Measurements from ENCODE around the gene PDE4B. TPM values are rescaled to one million over a fixed set of nuclear protein-coding genes. Genes with fewer than 3 reads are reported as not detected.

The PDE4B gene
- total and polyA plus RNA-seq, 10 of the 15 experiments (the other 5 are each of a cell fraction or from before 2014, with no cell fraction given), result 3.0 to 13.2 (median 5.7) TPM

DNA sequence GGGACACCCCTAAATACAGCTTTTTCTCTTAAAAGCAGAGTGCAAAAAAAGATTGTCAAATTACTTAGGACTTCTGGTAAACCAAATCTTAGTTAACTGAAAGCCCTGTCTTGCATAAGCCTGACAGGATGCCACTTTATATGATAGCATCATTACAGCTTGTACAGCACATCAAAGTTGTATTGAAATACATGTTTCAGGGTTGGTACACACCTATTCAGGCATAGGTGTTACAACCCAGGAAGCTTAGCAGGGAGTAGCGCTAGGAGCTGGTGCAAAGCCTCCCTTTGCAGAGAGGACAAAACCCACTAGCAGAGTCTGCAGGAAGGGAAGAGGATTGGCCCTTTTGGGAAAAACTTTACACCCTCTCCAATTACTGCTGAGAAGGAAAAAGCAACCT is 482.4 kb downstream of the PDE4B start:
- H3K4me3 ChIP-seq, result no peak overlapping the region
- POLR2A ChIA-PET, result interaction anchor here (1.1 to 1.9 kb wide), 5 partner anchors 11 to 75 kb away, joined by 4 to 9 read pairs (median 5); no protein-coding TSS in a partner anchor
- no peaks in the 10 kb centered on the region for H3K36me3 ChIP-seq (ENCODE audit: control insufficient read depth in 2 of 2, insufficient read depth in 2 of 2, low read length in 1 of 2)
- TF ChIP-seq, protein P1, sequence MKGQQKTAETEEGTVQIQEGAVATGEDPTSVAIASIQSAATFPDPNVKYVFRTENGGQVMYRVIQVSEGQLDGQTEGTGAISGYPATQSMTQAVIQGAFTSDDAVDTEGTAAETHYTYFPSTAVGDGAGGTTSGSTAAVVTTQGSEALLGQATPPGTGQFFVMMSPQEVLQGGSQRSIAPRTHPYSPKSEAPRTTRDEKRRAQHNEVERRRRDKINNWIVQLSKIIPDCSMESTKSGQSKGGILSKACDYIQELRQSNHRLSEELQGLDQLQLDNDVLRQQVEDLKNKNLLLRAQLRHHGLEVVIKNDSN (IDR thresholded peaks at IDR 0.05; ENCODE audit: borderline replicate concordance, extremely low read length, insufficient read depth, low read depth, low read length), result no peak
- TF ChIP-seq, protein P2, sequence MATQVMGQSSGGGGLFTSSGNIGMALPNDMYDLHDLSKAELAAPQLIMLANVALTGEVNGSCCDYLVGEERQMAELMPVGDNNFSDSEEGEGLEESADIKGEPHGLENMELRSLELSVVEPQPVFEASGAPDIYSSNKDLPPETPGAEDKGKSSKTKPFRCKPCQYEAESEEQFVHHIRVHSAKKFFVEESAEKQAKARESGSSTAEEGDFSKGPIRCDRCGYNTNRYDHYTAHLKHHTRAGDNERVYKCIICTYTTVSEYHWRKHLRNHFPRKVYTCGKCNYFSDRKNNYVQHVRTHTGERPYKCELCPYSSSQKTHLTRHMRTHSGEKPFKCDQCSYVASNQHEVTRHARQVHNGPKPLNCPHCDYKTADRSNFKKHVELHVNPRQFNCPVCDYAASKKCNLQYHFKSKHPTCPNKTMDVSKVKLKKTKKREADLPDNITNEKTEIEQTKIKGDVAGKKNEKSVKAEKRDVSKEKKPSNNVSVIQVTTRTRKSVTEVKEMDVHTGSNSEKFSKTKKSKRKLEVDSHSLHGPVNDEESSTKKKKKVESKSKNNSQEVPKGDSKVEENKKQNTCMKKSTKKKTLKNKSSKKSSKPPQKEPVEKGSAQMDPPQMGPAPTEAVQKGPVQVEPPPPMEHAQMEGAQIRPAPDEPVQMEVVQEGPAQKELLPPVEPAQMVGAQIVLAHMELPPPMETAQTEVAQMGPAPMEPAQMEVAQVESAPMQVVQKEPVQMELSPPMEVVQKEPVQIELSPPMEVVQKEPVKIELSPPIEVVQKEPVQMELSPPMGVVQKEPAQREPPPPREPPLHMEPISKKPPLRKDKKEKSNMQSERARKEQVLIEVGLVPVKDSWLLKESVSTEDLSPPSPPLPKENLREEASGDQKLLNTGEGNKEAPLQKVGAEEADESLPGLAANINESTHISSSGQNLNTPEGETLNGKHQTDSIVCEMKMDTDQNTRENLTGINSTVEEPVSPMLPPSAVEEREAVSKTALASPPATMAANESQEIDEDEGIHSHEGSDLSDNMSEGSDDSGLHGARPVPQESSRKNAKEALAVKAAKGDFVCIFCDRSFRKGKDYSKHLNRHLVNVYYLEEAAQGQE (IDR thresholded peaks at IDR 0.05; ENCODE audit: low read depth, low read length), result no peak
- TF ChIP-seq DPF2 (IDR thresholded peaks at IDR 0.05) (no peak), EP300 (IDR thresholded peaks at IDR 0.05; ENCODE audit: borderline replicate concordance in 1 of 2, control insufficient read depth in 1 of 2, low read depth in 2 of 2, low read length in 2 of 2) (no peak), RELA (IDR thresholded peaks at IDR 0.05; ENCODE audit: borderline replicate concordance, partially characterized antibody) (no peak), CHD4 (IDR thresholded peaks at IDR 0.05) (no peak), RUNX3 (IDR thresholded peaks at IDR 0.05; ENCODE audit: low read length) (no peak), RB1 (IDR thresholded peaks at IDR 0.05; ENCODE audit: borderline replicate concordance) (no peak), BRCA1 (IDR thresholded peaks at IDR 0.05; ENCODE audit: low read depth, low read length) (no peak), CHD1 (IDR thresholded peaks at IDR 0.05; ENCODE audit: low read depth, low read length) (no peak), BCL11A (IDR thresholded peaks at IDR 0.05; ENCODE audit: low read depth, low read length) (no peak), EED (IDR thresholded peaks at IDR 0.05; ENCODE audit: low read depth) (no peak), LARP7 (IDR thresholded peaks at IDR 0.05) (no peak)
- TF ChIP-seq, protein P3, sequence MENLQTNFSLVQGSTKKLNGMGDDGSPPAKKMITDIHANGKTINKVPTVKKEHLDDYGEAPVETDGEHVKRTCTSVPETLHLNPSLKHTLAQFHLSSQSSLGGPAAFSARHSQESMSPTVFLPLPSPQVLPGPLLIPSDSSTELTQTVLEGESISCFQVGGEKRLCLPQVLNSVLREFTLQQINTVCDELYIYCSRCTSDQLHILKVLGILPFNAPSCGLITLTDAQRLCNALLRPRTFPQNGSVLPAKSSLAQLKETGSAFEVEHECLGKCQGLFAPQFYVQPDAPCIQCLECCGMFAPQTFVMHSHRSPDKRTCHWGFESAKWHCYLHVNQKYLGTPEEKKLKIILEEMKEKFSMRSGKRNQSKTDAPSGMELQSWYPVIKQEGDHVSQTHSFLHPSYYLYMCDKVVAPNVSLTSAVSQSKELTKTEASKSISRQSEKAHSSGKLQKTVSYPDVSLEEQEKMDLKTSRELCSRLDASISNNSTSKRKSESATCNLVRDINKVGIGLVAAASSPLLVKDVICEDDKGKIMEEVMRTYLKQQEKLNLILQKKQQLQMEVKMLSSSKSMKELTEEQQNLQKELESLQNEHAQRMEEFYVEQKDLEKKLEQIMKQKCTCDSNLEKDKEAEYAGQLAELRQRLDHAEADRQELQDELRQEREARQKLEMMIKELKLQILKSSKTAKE (IDR thresholded peaks at IDR 0.05; ENCODE audit: low read depth, poor library complexity, severe bottlenecking), result no peak
- TF ChIP-seq, protein P4, sequence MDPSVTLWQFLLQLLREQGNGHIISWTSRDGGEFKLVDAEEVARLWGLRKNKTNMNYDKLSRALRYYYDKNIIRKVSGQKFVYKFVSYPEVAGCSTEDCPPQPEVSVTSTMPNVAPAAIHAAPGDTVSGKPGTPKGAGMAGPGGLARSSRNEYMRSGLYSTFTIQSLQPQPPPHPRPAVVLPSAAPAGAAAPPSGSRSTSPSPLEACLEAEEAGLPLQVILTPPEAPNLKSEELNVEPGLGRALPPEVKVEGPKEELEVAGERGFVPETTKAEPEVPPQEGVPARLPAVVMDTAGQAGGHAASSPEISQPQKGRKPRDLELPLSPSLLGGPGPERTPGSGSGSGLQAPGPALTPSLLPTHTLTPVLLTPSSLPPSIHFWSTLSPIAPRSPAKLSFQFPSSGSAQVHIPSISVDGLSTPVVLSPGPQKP (IDR thresholded peaks at IDR 0.05; ENCODE audit: low read depth, low read length), result no peak
- TF ChIP-seq, protein P5, sequence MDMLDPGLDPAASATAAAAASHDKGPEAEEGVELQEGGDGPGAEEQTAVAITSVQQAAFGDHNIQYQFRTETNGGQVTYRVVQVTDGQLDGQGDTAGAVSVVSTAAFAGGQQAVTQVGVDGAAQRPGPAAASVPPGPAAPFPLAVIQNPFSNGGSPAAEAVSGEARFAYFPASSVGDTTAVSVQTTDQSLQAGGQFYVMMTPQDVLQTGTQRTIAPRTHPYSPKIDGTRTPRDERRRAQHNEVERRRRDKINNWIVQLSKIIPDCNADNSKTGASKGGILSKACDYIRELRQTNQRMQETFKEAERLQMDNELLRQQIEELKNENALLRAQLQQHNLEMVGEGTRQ (IDR thresholded peaks at IDR 0.05; ENCODE audit: borderline replicate concordance, low read depth, low read length), result no peak

More for the DNA sequence above, 482.4 kb downstream of the PDE4B start:
- ATAC-seq, result peak; percentile 15; the same call in 2 of the 3 replicates
- Histone ChIP-seq H3K9ac (ENCODE audit: control insufficient read depth, insufficient read depth, low read length) (no peak overlapping the region), H3K79me2 (ENCODE audit: control insufficient read depth, insufficient read depth, low read length) (no peaks in the 10 kb centered on the region), H3K27ac (ENCODE audit: control insufficient read depth, insufficient read depth) (no peak overlapping the region), H3K4me1 (ENCODE audit: control insufficient read depth, insufficient read depth, low read length) (peaks cover 51% of the 10 kb centered on the region), H2AFZ (ENCODE audit: control insufficient read depth, low read depth, low read length) (no peak overlapping the region), H3K9me3 (replicated peaks; ENCODE audit: control insufficient read depth, insufficient read depth, low read length) (no peaks in the 10 kb centered on the region), H4K20me1 (ENCODE audit: control insufficient read depth, insufficient read depth) (no peaks in the 10 kb centered on the region), H3K4me2 (ENCODE audit: control insufficient read depth, insufficient read depth) (no peak overlapping the region), H3K27me3 (replicated peaks in 1 of 2; ENCODE audit: control insufficient read depth in 2 of 2, insufficient read depth in 2 of 2, low read length in 1 of 2) (no peaks in the 10 kb centered on the region)
- DNase-seq (ENCODE audit: low read depth, low spot score), result no peak
- no peak for FAIRE-seq
- intact Hi-C loops (cut with micrococcal nuclease; ENCODE audit: unreplicated experiment) (loop anchor here (10.0 kb wide), 1 partner anchor 660 kb away; no protein-coding TSS in a partner anchor), in situ Hi-C loops (cut with MboI) (loop anchor here (25.0 kb wide), 2 partner anchors 887 to 1062 kb away; partner anchors contain the start of gene IL23R)
- no TSS peak for BruUV-seq (replicated peaks)
- 100% methylated on average over 1 of the region's 1 CpG for WGBS (ENCODE audit: insufficient coverage, insufficient replicate concordance, low lambda C conversion rate, missing lambda C conversion rate)
- CTCF ChIA-PET, result interaction anchor here (0.7 to 3.3 kb wide), 19 partner anchors 10 to 170 kb away, joined by 3 to 21 read pairs (median 4); no protein-coding TSS in a partner anchor
- RAD21 ChIA-PET (ENCODE audit: unreplicated experiment), result interaction anchor here (0.5 to 5.2 kb wide), 23 partner anchors 8 to 176 kb away, joined by 3 to 36 read pairs (median 4); no protein-coding TSS in a partner anchor
- SMC1A ChIA-PET (ENCODE audit: uncharacterized antibody, unreplicated experiment), result interaction anchor here (0.7 to 18.6 kb wide), 27 partner anchors 7 to 174 kb away, joined by 3 to 290 read pairs (median 5); no protein-coding TSS in a partner anchor

Data from GM12878 (cell line).